ENCODE measurements around the gene DPP9.

DPP9 gene

GRCh38 chr19:4705413-4706131 lies 18.1 kb downstream of the DPP9 start:
- no peak for TF ChIP-seq CTCF (IDR thresholded peaks at IDR 0.05; ENCODE audit: extremely low read depth, missing control alignments)
- no peak for DNase-seq (ENCODE audit: low spot score)

- TF ChIP-seq CTCF (IDR thresholded peaks at IDR 0.05; ENCODE audit: extremely low read depth, missing control alignments): no peak
- DNase-seq (ENCODE audit: low spot score): no peak
Measured at GRCh38 chr19:4704317-4704673, 19.3 kb downstream of the DPP9 start.

GRCh38 chr19:4703671-4704316 lies 19.8 kb downstream of the DPP9 start:
- TF ChIP-seq CTCF (IDR thresholded peaks at IDR 0.05; ENCODE audit: extremely low read depth, missing control alignments): no peak
- no peak for DNase-seq (ENCODE audit: low spot score)

GRCh38 chr19:4702764-4703163 lies 20.9 kb downstream of the DPP9 start:
- DNase-seq (ENCODE audit: low spot score): no peak
- TF ChIP-seq CTCF (IDR thresholded peaks at IDR 0.05; ENCODE audit: extremely low read depth, missing control alignments): no peak

- DNase-seq (ENCODE audit: low spot score): no peak
- no peak for TF ChIP-seq CTCF (IDR thresholded peaks at IDR 0.05; ENCODE audit: extremely low read depth, missing control alignments)
Measured at GRCh38 chr19:4701557-4701956, 22.1 kb downstream of the DPP9 start.

- TF ChIP-seq CTCF (IDR thresholded peaks at IDR 0.05; ENCODE audit: extremely low read depth, missing control alignments): no peak
- DNase-seq (ENCODE audit: low spot score): no peak
Measured at GRCh38 chr19:4700693-4700970, 23.0 kb downstream of the DPP9 start.

- no peak for TF ChIP-seq CTCF (IDR thresholded peaks at IDR 0.05; ENCODE audit: extremely low read depth, missing control alignments)
- DNase-seq (ENCODE audit: low spot score): no peak
Measured at GRCh38 chr19:4699826-4700692, 23.6 kb downstream of the DPP9 start.

All from GM20000 (cell line).